Endothelial cell of umbilical vein (primary cell): ENCODE results near the gene HMMR.

Experiments
- CTCF ChIP-seq, 2 donors: IDR thresholded peaks; 1 replicate in 1 of 2; 2 replicates in 1 of 2; pipeline ENCODE4 v1.5.1; 2011; ENCODE audit warnings: low read length in 2 of 2, mild to moderate bottlenecking in 2 of 2, moderate library complexity in 2 of 2, control low read depth in 1 of 2, inconsistent platforms in 1 of 2, low read depth in 1 of 2; ENCODE audit not compliant: insufficient read depth in 1 of 2; ENCODE audit errors: extremely low read depth in 1 of 2
- JUN ChIP-seq: IDR thresholded peaks from 2 replicates; pipeline ENCODE4 v1.6.1; 2011; ENCODE audit warnings: borderline replicate concordance, low read depth; ENCODE audit not compliant: insufficient read length, insufficient read depth
- MYC ChIP-seq: IDR thresholded peaks from one replicate; pipeline ENCODE4 v1.6.1; 2011; ENCODE audit warnings: mild to moderate bottlenecking, low read depth, low read length
- POLR2A ChIP-seq: IDR thresholded peaks from 2 replicates; pipeline ENCODE4 v1.6.1; 2012; ENCODE audit warnings: low read depth, mild to moderate bottlenecking, control low read depth, low read length
- POLR2AphosphoS5 ChIP-seq: IDR thresholded peaks from 2 replicates; pipeline ENCODE4 v1.6.1; 2012; ENCODE audit warnings: low read depth, mild to moderate bottlenecking, control low read depth, low read length, moderate library complexity; ENCODE audit not compliant: insufficient read depth

DNA sequence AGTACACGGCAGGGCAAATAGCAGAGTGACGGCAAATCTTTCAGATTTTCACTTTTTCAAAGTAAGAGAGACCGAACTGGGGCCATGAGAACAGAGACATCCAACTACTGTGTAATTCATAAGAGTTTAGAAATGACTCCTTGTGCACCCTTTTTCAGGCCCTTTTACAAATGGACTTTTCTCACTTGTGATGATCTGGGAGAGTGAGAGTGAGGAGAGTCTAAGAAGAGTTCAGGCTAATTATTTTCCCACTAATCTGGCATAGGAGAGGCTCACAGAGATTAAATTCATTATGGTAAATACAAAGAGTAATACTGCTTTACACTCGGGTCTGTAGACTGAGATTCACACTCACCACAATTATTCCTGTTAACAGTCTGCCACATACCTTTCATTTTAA lies 23.9 kb upstream of the HMMR start:
- TF ChIP-seq CTCF (IDR thresholded peaks at IDR 0.05; ENCODE audit: extremely low read depth in 1 of 2, insufficient read depth in 1 of 2, low read depth in 1 of 2, low read length in 2 of 2) (no peak), POLR2AphosphoS5 (no peak), JUN (no peak), POLR2A (no peak), MYC (no peak)
